Measurements from ENCODE around the gene SOCS3.

SOCS3 gene

DNA sequence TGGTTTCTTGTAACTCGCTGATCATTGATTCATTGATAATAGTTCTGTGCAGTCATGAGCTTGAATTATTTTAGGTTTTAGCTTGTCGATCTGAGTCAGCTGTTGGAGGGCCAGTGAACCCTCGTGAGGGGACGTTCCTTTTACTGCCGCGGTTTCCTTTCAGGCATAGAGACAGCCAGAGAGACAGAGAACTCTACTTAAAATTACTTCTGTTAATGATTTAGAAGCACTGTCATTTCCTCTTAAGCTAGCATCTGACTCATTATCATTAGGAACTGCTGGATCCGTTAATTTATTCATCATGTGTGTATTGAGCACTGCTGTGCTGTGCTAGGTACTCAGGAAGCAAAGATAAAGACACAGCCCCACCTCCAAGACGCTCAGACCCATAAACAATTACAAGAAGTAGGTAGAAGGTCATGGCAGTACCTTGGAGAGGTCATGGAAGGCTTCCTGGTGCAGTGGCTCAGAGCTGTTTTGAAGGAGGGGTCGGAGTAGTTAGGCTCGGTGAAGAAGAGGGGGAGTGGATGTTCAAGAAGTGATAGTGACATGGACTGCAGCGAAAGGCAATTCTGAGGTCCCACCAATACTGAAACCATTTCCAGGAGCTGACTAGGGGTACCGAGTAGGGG lies 21.8 kb upstream of the SOCS3 start:
- peaks cover 3% of the 10 kb centered on the region for H3K27me3 ChIP-seq (ENCODE audit: control insufficient read depth, low read length)
- no peak overlapping the region for H3K4me3 ChIP-seq (ENCODE audit: low read length)
- 0 out of 2 replicates have a peak overlapping the region, but pooled peaks have one; percentile 4 for H3K4me2 ChIP-seq (ENCODE audit: low read length)
- H3K9me3 ChIP-seq (ENCODE audit: control insufficient read depth, insufficient read depth, low read length): no peaks in the 10 kb centered on the region
- TF ChIP-seq, protein P1, sequence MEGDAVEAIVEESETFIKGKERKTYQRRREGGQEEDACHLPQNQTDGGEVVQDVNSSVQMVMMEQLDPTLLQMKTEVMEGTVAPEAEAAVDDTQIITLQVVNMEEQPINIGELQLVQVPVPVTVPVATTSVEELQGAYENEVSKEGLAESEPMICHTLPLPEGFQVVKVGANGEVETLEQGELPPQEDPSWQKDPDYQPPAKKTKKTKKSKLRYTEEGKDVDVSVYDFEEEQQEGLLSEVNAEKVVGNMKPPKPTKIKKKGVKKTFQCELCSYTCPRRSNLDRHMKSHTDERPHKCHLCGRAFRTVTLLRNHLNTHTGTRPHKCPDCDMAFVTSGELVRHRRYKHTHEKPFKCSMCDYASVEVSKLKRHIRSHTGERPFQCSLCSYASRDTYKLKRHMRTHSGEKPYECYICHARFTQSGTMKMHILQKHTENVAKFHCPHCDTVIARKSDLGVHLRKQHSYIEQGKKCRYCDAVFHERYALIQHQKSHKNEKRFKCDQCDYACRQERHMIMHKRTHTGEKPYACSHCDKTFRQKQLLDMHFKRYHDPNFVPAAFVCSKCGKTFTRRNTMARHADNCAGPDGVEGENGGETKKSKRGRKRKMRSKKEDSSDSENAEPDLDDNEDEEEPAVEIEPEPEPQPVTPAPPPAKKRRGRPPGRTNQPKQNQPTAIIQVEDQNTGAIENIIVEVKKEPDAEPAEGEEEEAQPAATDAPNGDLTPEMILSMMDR (IDR thresholded peaks at IDR 0.05; ENCODE audit: low read depth, low read length, poor library complexity, severe bottlenecking): no peak
- TF ChIP-seq EZH2phosphoT487 (IDR thresholded peaks at IDR 0.05; ENCODE audit: borderline replicate concordance, low read length): no peak
- H3K4me1 ChIP-seq (ENCODE audit: control insufficient read depth, low read length): peaks cover 55% of the 10 kb centered on the region
- H3F3A ChIP-seq (ENCODE audit: control insufficient read depth, insufficient read depth): no peaks in the 10 kb centered on the region
- peaks cover 18% of the 10 kb centered on the region for H3K36me3 ChIP-seq (ENCODE audit: control insufficient read depth, low read length)
- H3K9me2 ChIP-seq (replicated peaks; ENCODE audit: control insufficient read depth, low read length): no peaks in the 10 kb centered on the region
- no peak overlapping the region for H3K27ac ChIP-seq (ENCODE audit: low read depth, low read length)
- peaks cover 19% of the 10 kb centered on the region for H4K20me1 ChIP-seq (ENCODE audit: control insufficient read depth, insufficient read depth, low read depth, low read length)
- peaks cover 80% of the 10 kb centered on the region for H3K79me2 ChIP-seq (ENCODE audit: control insufficient read depth, low read length)

DNA sequence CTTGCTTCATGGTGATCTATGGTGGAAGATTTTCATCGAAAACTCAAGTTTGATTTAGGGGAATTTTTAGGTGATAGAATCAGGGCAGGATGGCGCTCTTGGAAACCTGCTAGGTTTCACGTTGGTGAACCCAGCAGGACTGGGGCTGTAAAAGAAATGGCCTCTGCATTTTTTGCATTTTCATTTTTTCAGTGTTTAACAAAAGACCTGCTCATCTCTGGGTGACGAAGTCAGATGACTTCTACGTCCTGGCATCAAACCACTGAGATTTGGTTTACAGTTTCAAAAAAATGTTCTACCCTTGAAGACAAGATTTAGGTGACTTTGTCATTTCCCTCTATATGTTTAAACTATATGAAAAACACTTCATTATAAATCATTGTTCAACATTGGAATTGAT lies 20.5 kb upstream of the SOCS3 start:
- no peak overlapping the region for H3K4me3 ChIP-seq (ENCODE audit: low read length)
- H3F3A ChIP-seq (ENCODE audit: control insufficient read depth, insufficient read depth): no peaks in the 10 kb centered on the region
- no peaks in the 10 kb centered on the region for H3K9me3 ChIP-seq (ENCODE audit: control insufficient read depth, insufficient read depth, low read length)
- H3K4me1 ChIP-seq (ENCODE audit: control insufficient read depth, low read length): peaks cover 42% of the 10 kb centered on the region
- H3K36me3 ChIP-seq (ENCODE audit: control insufficient read depth, low read length): peaks cover 16% of the 10 kb centered on the region
- H3K27ac ChIP-seq (ENCODE audit: low read depth, low read length): no peak overlapping the region
- H3K9me2 ChIP-seq (replicated peaks; ENCODE audit: control insufficient read depth, low read length): no peaks in the 10 kb centered on the region
- peaks cover 66% of the 10 kb centered on the region for H3K79me2 ChIP-seq (ENCODE audit: control insufficient read depth, low read length)
- 0 out of 2 replicates have a peak overlapping the region, but pooled peaks have one; percentile 83 for H3K4me2 ChIP-seq (ENCODE audit: low read length)
- TF ChIP-seq, protein P1 (IDR thresholded peaks at IDR 0.05; ENCODE audit: low read depth, low read length, poor library complexity, severe bottlenecking): no peak
- no peak for TF ChIP-seq EZH2phosphoT487 (IDR thresholded peaks at IDR 0.05; ENCODE audit: borderline replicate concordance, low read length)
- peaks cover 11% of the 10 kb centered on the region for H3K27me3 ChIP-seq (ENCODE audit: control insufficient read depth, low read length)
- H4K20me1 ChIP-seq (ENCODE audit: control insufficient read depth, insufficient read depth, low read depth, low read length): peaks cover 12% of the 10 kb centered on the region

DNA sequence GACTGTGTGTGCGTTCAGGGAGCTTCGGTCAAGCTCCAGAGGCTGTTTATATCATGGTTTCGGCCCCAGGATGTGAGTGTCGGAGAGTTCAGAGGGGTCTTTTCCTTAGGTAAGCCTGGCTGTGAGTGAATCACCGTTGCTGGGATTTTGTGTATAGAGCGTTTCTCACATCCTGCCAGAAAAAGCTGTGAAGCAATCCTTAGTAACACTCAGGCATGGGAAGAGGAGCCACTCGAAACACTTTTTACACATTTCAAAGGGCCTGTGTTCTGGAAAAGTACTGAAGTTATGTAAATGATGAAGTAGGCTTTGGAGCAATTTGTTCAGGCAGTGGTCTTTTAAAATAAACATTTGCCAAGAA lies 19.2 kb upstream of the SOCS3 start:
- H3K36me3 ChIP-seq (ENCODE audit: control insufficient read depth, low read length): peaks cover 16% of the 10 kb centered on the region
- H3K4me3 ChIP-seq (ENCODE audit: low read length): peak overlapping the region; percentile 99
- H3F3A ChIP-seq (ENCODE audit: control insufficient read depth, insufficient read depth): no peaks in the 10 kb centered on the region
- peak overlapping the region; percentile 6; the same call in 1 of the 2 replicates for H3K27ac ChIP-seq (ENCODE audit: low read depth, low read length)
- H3K4me1 ChIP-seq (ENCODE audit: control insufficient read depth, low read length): peaks cover 29% of the 10 kb centered on the region
- H4K20me1 ChIP-seq (ENCODE audit: control insufficient read depth, insufficient read depth, low read depth, low read length): peaks cover 12% of the 10 kb centered on the region
- H3K9me2 ChIP-seq (replicated peaks; ENCODE audit: control insufficient read depth, low read length): no peaks in the 10 kb centered on the region
- H3K4me2 ChIP-seq (ENCODE audit: low read length): peak overlapping the region; percentile 83
- peaks cover 23% of the 10 kb centered on the region for H3K27me3 ChIP-seq (ENCODE audit: control insufficient read depth, low read length)
- H3K9me3 ChIP-seq (ENCODE audit: control insufficient read depth, insufficient read depth, low read length): no peaks in the 10 kb centered on the region
- peaks cover 54% of the 10 kb centered on the region for H3K79me2 ChIP-seq (ENCODE audit: control insufficient read depth, low read length)
- TF ChIP-seq, protein P1 (IDR thresholded peaks at IDR 0.05; ENCODE audit: low read depth, low read length, poor library complexity, severe bottlenecking): no peak
- TF ChIP-seq EZH2phosphoT487 (IDR thresholded peaks at IDR 0.05; ENCODE audit: borderline replicate concordance, low read length): no peak

Data from DOHH2 (cell line).